GM12878 (cell line): ENCODE results near the gene ASCC3. TPM values are rescaled to one million over a fixed set of nuclear protein-coding genes. Genes with fewer than 3 reads are reported as not detected.

Source experiments
- ATAC-seq: fragments of 200-7000 bp; cut with Tn5 transposase; 3 replicates; pipeline ENCODE4 v1.9.1; 2020; ENCODE audit warnings: mild to moderate bottlenecking, moderate library complexity
- BruUV-seq: library from RNA; stranded (reverse); fragments of 400-500 nt; replicated peaks from 2 replicates; lab custom pipeline; 2021; lab: Mats Ljungman, UMichigan
- CTCF ChIA-PET: fragments of 300-600 bp; sonication (Branson Sonifier 250); formaldehyde crosslinking; extraction: SDS; loops from one replicate; lab custom pipeline; 2021; ENCODE audit warnings: inconsistent platforms; lab: Yijun Ruan, JAX
- POLR2A ChIA-PET: fragments of 350-600 bp; formaldehyde crosslinking; extraction: SDS; loops from one replicate; lab custom pipeline; 2021; ENCODE audit warnings: inconsistent platforms; lab: Charles Lee
- RAD21 ChIA-PET: fragments of 300-600 bp; sonication (Branson Sonifier 250); formaldehyde crosslinking; loops from one replicate; lab custom pipeline; 2023; ENCODE audit warnings: antibody characterized with exemption; ENCODE audit not compliant: unreplicated experiment; lab: Charles Lee
- SMC1A ChIA-PET: fragments of 300-600 bp; sonication (Branson Sonifier 250); formaldehyde crosslinking; loops from one replicate; lab custom pipeline; 2023; ENCODE audit not compliant: unreplicated experiment, uncharacterized antibody; lab: Charles Lee
- DNase-seq: peaks from one replicate; pipeline ENCODE4 v3.0.0-alpha.2; 2011; ENCODE audit warnings: low read depth, low spot score
- FAIRE-seq: peaks from 3 replicates; lab custom pipeline; 2011; peaks lifted over from hg19 to GRCh38; lab: Jason Lieb, UNC
- H2AFZ ChIP-seq: 2 replicates; pipeline ENCODE4 v1.6.0; 2011; ENCODE audit warnings: low read depth, low read length, control low read depth; ENCODE audit not compliant: control insufficient read depth
- H3K27ac ChIP-seq: 2 replicates; pipeline ENCODE4 v1.5.1; 2011; ENCODE audit warnings: control low read depth; ENCODE audit not compliant: control insufficient read depth, insufficient read depth
- H3K27me3 ChIP-seq, 2 experiments: replicated peaks in 1 of 2; 2 replicates each; pipeline versions ENCODE4 v1.6.0 to v1.6.1; 2011; ENCODE audit warnings: low read length in 1 of 2; ENCODE audit not compliant: control insufficient read depth in 2 of 2, insufficient read depth in 2 of 2
- H3K36me3 ChIP-seq, 2 experiments: 2 replicates each; pipeline ENCODE4 v1.5.1; 2011; ENCODE audit warnings: low read length in 1 of 2; ENCODE audit not compliant: control insufficient read depth in 2 of 2, insufficient read depth in 2 of 2
- H3K4me1 ChIP-seq: 2 replicates; pipeline ENCODE4 v1.6.1; 2011; ENCODE audit warnings: mild to moderate bottlenecking, low read length, moderate library complexity, mixed read lengths; ENCODE audit not compliant: control insufficient read depth, insufficient read depth
- H3K4me2 ChIP-seq: 2 replicates; pipeline ENCODE4 v1.6.0; 2011; ENCODE audit warnings: control low read depth; ENCODE audit not compliant: control insufficient read depth, insufficient read depth
- H3K4me3 ChIP-seq: fragments of 200-600 bp; sonication (generic); 2 replicates; pipeline ENCODE4 v1.5.1; 2016
- H3K79me2 ChIP-seq: 2 replicates; pipeline ENCODE4 v1.6.0; 2011; ENCODE audit warnings: low read length; ENCODE audit not compliant: control insufficient read depth, insufficient read depth
- H3K9ac ChIP-seq: 2 replicates; pipeline ENCODE4 v1.8.0; 2011; ENCODE audit warnings: low read length, control low read depth, mixed read lengths; ENCODE audit not compliant: control insufficient read depth, insufficient read depth
- H3K9me3 ChIP-seq: replicated peaks from 3 replicates; pipeline ENCODE4 v1.5.1; 2011; ENCODE audit warnings: mild to moderate bottlenecking, low read length; ENCODE audit not compliant: control insufficient read depth, insufficient read depth
- H4K20me1 ChIP-seq: 2 replicates; pipeline ENCODE4 v1.6.0; 2011; ENCODE audit not compliant: control insufficient read depth, insufficient read depth
- GABPA ChIP-seq: IDR thresholded peaks from 2 replicates; pipeline ENCODE4 v1.6.1; 2014; ENCODE audit warnings: antibody characterized with exemption, low read depth, mild to moderate bottlenecking, inconsistent platforms
- HSF1 ChIP-seq: fragments of 150-350 bp; IDR thresholded peaks from 2 replicates; pipeline ENCODE4 v1.6.1; 2014; ENCODE audit warnings: mild to moderate bottlenecking, low read depth, low read length
- JUNB ChIP-seq: IDR thresholded peaks from 2 replicates; pipeline ENCODE4 v1.6.1; 2016; ENCODE audit warnings: antibody characterized with exemption, mild to moderate bottlenecking
- MXI1 ChIP-seq: fragments of 150-350 bp; IDR thresholded peaks from 2 replicates; pipeline ENCODE4 v1.6.1; 2011; ENCODE audit warnings: low read depth, mild to moderate bottlenecking, inconsistent platforms, low read length, improper control_type of control experiment
- PKNOX1 ChIP-seq: fragments of 450-650 bp; IDR thresholded peaks from 2 replicates; pipeline ENCODE4 v1.6.1; 2016; ENCODE audit warnings: mild to moderate bottlenecking
- POU2F2 ChIP-seq: IDR thresholded peaks from 3 replicates; pipeline ENCODE4 v1.6.1; 2011; ENCODE audit warnings: low read depth, mild to moderate bottlenecking, low read length, borderline replicate concordance
- RAD51 ChIP-seq: fragments of 450-650 bp; IDR thresholded peaks from 2 replicates; pipeline ENCODE4 v1.6.1; 2016; ENCODE audit warnings: moderate library complexity, mild to moderate bottlenecking, inconsistent platforms
- RB1 ChIP-seq: fragments of 450-650 bp; formaldehyde crosslinking; IDR thresholded peaks from 2 replicates; pipeline ENCODE4 v1.6.1; 2017; ENCODE audit warnings: mild to moderate bottlenecking, borderline replicate concordance
- SMAD1 ChIP-seq: fragments of 450-650 bp; IDR thresholded peaks from 2 replicates; pipeline ENCODE4 v1.6.1; 2018; ENCODE audit warnings: mild to moderate bottlenecking, low read depth; ENCODE audit not compliant: partially characterized antibody
- SMARCA5 ChIP-seq: fragments of 450-650 bp; IDR thresholded peaks from 2 replicates; pipeline ENCODE4 v1.6.1; 2017; ENCODE audit warnings: mild to moderate bottlenecking
- WRNIP1 ChIP-seq: IDR thresholded peaks from 2 replicates; pipeline ENCODE4 v1.6.1; 2011; ENCODE audit warnings: low read depth, low read length, improper control_type of control experiment, borderline replicate concordance
- WGBS: methylation state at CpG from one replicate; pipeline ENCODE4 v1.1.6; 2016; ENCODE audit warnings: low lambda C conversion rate; ENCODE audit not compliant: insufficient replicate concordance, insufficient coverage; ENCODE audit errors: missing lambda C conversion rate; 5-methylcytosine and 5-hydroxymethylcytosine counted together
- in situ Hi-C: fragments of 300-500 bp; cut with MboI; formaldehyde crosslinking; loops from 9 replicates; pipeline ENCODE4 v1.14.3; 2018; ENCODE audit warnings: mixed read lengths
- intact Hi-C: fragments of 100-400 bp; cut with micrococcal nuclease; formaldehyde crosslinking; loops from one replicate; pipeline ENCODE4 v1.14.2; 2022; ENCODE audit not compliant: unreplicated experiment
- polyA plus RNA-seq, 11 experiments: library from polyadenylated mRNA; depleted of rRNA in 4 of 11; unstranded in 6 of 11; stranded (reverse) in 5 of 11; fragments of >200 nt; fragmentation: Nextera tagmentation in 4 of 11; fragmentation: Illumina TruSeq in 1 of 11; extraction: Ambion mirVana in 4 of 11; extraction: Trizol in 1 of 11; gene quantifications; 1 replicate in 1 of 11; 2 replicates in 10 of 11; pipeline versions ENCODE4 v1.2.1 to v1.2.3, GENCODE V29; 2011 to 2016; ENCODE audit warnings: inconsistent platforms in 2 of 11, missing spikeins in 2 of 11, low read depth in 1 of 11
- total RNA-seq, 4 experiments: library from RNA; depleted of rRNA in 3 of 4; stranded (reverse); fragments of >200 nt in 3 of 4; fragmentation: Illumina TruSeq in 1 of 4; extraction: Trizol in 1 of 4; gene quantifications; 2 replicates each; pipeline versions ENCODE4 v1.2.1 to v1.2.3, GENCODE V29; 2013 to 2021
- TF ChIP-seq, protein P1 (sequence below): fragments of 450-650 bp; IDR thresholded peaks from 2 replicates; pipeline ENCODE4 v1.6.1; 2018; ENCODE audit warnings: mild to moderate bottlenecking, low read depth, moderate library complexity; ENCODE audit not compliant: partially characterized antibody

The ASCC3 gene
- total and polyA plus RNA-seq, 10 of the 15 experiments (the other 5 are each of a cell fraction or from before 2014, with no cell fraction given), result 19.9 to 76.2 (median 55.9) TPM

DNA sequence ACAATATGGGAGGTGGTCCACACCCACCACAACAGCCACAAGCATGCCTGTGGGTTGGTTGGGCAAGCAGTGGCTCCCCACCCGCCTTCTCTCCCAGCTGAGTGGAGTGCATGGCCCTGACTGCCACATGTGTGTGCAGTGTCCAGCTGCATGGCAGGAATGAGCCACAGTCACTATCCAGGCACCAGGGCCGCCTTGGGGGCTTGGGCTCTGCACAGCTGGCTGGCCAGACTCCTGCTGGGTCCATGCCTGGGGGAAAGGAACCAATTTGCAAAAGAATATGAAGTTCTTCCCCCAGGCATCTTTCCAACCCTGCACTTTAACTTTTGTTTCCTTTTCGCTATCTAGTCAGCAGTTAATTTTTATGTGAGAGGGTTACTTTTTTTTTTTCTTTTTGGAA, 11.6 kb upstream of the ASCC3 start:
- Histone ChIP-seq H3K4me1 (no peaks in the 10 kb centered on the region), H4K20me1 (no peaks in the 10 kb centered on the region), H3K4me3 (no peak overlapping the region), H3K9ac (no peak overlapping the region), H3K36me3 (no peaks in the 10 kb centered on the region), H3K4me2 (no peak overlapping the region), H3K79me2 (no peaks in the 10 kb centered on the region), H3K27ac (no peak overlapping the region), H3K9me3 (no peaks in the 10 kb centered on the region), H3K27me3 (no peaks in the 10 kb centered on the region), H2AFZ (no peak overlapping the region)
- FAIRE-seq, result no peak
- SMC1A ChIA-PET, result no interaction called here
- in situ Hi-C loops (no loop called here), intact Hi-C loops (no loop called here)
- BruUV-seq, result no TSS peak
- POLR2A ChIA-PET, result no interaction called here
- TF ChIP-seq WRNIP1, result no peak
- TF ChIP-seq POU2F2, result no peak
- no peak for TF ChIP-seq SMAD1
- TF ChIP-seq, protein P1, sequence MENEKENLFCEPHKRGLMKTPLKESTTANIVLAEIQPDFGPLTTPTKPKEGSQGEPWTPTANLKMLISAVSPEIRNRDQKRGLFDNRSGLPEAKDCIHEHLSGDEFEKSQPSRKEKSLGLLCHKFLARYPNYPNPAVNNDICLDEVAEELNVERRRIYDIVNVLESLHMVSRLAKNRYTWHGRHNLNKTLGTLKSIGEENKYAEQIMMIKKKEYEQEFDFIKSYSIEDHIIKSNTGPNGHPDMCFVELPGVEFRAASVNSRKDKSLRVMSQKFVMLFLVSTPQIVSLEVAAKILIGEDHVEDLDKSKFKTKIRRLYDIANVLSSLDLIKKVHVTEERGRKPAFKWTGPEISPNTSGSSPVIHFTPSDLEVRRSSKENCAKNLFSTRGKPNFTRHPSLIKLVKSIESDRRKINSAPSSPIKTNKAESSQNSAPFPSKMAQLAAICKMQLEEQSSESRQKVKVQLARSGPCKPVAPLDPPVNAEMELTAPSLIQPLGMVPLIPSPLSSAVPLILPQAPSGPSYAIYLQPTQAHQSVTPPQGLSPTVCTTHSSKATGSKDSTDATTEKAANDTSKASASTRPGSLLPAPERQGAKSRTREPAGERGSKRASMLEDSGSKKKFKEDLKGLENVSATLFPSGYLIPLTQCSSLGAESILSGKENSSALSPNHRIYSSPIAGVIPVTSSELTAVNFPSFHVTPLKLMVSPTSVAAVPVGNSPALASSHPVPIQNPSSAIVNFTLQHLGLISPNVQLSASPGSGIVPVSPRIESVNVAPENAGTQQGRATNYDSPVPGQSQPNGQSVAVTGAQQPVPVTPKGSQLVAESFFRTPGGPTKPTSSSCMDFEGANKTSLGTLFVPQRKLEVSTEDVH, result no peak
- no peak for TF ChIP-seq SMARCA5
- no peak for TF ChIP-seq RB1
- TF ChIP-seq PKNOX1, result no peak
- TF ChIP-seq RAD51, result no peak
- no peak for TF ChIP-seq HSF1
- TF ChIP-seq MXI1, result no peak
- TF ChIP-seq GABPA, result no peak
- TF ChIP-seq JUNB, result no peak
- CTCF ChIA-PET, result no interaction called here
- no peak for ATAC-seq
- no peak for DNase-seq
- WGBS, result 57% methylated on average over 3 of the region's 3 CpGs
- RAD21 ChIA-PET, result interaction anchor here (0.6 kb wide), 1 partner anchor 18 kb away, joined by 3 read pairs; no protein-coding TSS in a partner anchor
